Liver (tissue), 9 donors: ENCODE results near the gene OR1K1. TPM values are rescaled to one million over a fixed set of nuclear protein-coding genes. Genes with fewer than 3 reads are reported as not detected.

Source experiments
- DNase-seq: peaks from one replicate; pipeline ENCODE4 v3.0.0-alpha.2; 2017; ENCODE audit warnings: low spot score
- H3K27ac ChIP-seq, 2 donors: one replicate each; pipeline ENCODE4 v1.7.0; 2013; ENCODE audit warnings: inconsistent platforms in 2 of 2, low read length in 2 of 2, control low read depth in 1 of 2, low read depth in 1 of 2, mild to moderate bottlenecking in 1 of 2
- H3K27me3 ChIP-seq, 4 donors: one replicate each; pipeline versions ENCODE4 v1.6.1 to v1.7.0; 2013; ENCODE audit warnings: low read length in 3 of 4, inconsistent platforms in 1 of 4, mild to moderate bottlenecking in 1 of 4, moderate library complexity in 1 of 4; ENCODE audit not compliant: control insufficient read depth in 4 of 4, insufficient read depth in 4 of 4
- H3K36me3 ChIP-seq, 4 donors: one replicate each; pipeline versions ENCODE4 v1.6.1 to v1.7.0; 2013; ENCODE audit warnings: low read length in 3 of 4, mild to moderate bottlenecking in 3 of 4, low read depth in 1 of 4, moderate library complexity in 1 of 4; ENCODE audit not compliant: control insufficient read depth in 4 of 4, insufficient read depth in 3 of 4
- H3K4me1 ChIP-seq, 4 donors: one replicate each; pipeline versions ENCODE4 v1.6.1 to v1.7.0; 2013; ENCODE audit warnings: low read length in 3 of 4, mild to moderate bottlenecking in 3 of 4, moderate library complexity in 1 of 4; ENCODE audit not compliant: control insufficient read depth in 4 of 4, insufficient read depth in 4 of 4
- H3K4me3 ChIP-seq, 3 donors: one replicate each; pipeline versions ENCODE4 v1.6.1 to v1.7.0; 2013; ENCODE audit warnings: low read length in 3 of 3, control low read depth in 1 of 3, low read depth in 1 of 3, mild to moderate bottlenecking in 1 of 3
- H3K9ac ChIP-seq, 2 donors: one replicate each; pipeline ENCODE4 v1.7.0; 2013; ENCODE audit warnings: low read length in 2 of 2, mild to moderate bottlenecking in 2 of 2, moderate library complexity in 2 of 2, control low read depth in 1 of 2, low read depth in 1 of 2
- H3K9me3 ChIP-seq, 4 donors: one replicate each; pipeline versions ENCODE4 v1.6.1 to v1.7.0; 2013; ENCODE audit warnings: low read length in 3 of 4; ENCODE audit not compliant: control insufficient read depth in 4 of 4
- ATF3 ChIP-seq: IDR thresholded peaks from 2 replicates; pipeline ENCODE4 v1.6.1; 2016; ENCODE audit warnings: antibody characterized with exemption
- CTCF ChIP-seq: fragments of 150-350 bp; IDR thresholded peaks from 2 replicates; pipeline ENCODE4 v1.5.1; 2017; ENCODE audit warnings: improper control_type of control experiment, low read depth, low read length; ENCODE audit not compliant: missing input control
- EGR1 ChIP-seq, 2 donors: IDR thresholded peaks; 2 replicates each; pipeline ENCODE4 v1.6.1; 2016 to 2018; ENCODE audit warnings: antibody characterized with exemption in 2 of 2, low read depth in 2 of 2
- FOXA1 ChIP-seq: IDR thresholded peaks from 2 replicates; pipeline ENCODE4 v1.6.1; 2016; ENCODE audit warnings: antibody characterized with exemption
- FOXA2 ChIP-seq: IDR thresholded peaks from 2 replicates; pipeline ENCODE4 v1.6.1; 2016; ENCODE audit warnings: antibody characterized with exemption
- GABPA ChIP-seq, 2 donors: IDR thresholded peaks in 1 of 2; conservative IDR thresholded peaks in 1 of 2; 2 replicates each; pipeline ENCODE4 v1.6.1; 2016; ENCODE audit warnings: antibody characterized with exemption in 2 of 2, mild to moderate bottlenecking in 1 of 2, moderate library complexity in 1 of 2
- HNF4A ChIP-seq, 2 donors: conservative IDR thresholded peaks; 2 replicates each; pipeline ENCODE4 v1.6.1; 2016; ENCODE audit warnings: antibody characterized with exemption in 2 of 2, mild to moderate bottlenecking in 2 of 2
- HNF4G ChIP-seq: IDR thresholded peaks from 2 replicates; pipeline ENCODE4 v1.6.1; 2016; ENCODE audit warnings: antibody characterized with exemption
- JUND ChIP-seq, 2 donors: IDR thresholded peaks; 2 replicates each; pipeline ENCODE4 v1.6.1; 2016; ENCODE audit warnings: antibody characterized with exemption in 2 of 2
- MAX ChIP-seq: IDR thresholded peaks from 2 replicates; pipeline ENCODE4 v1.6.1; 2016; ENCODE audit warnings: antibody characterized with exemption
- NR2F2 ChIP-seq: IDR thresholded peaks from 2 replicates; pipeline ENCODE4 v1.6.1; 2016; ENCODE audit warnings: antibody characterized with exemption
- RAD21 ChIP-seq, 2 donors: IDR thresholded peaks; 2 replicates each; pipeline ENCODE4 v1.6.1; 2016; ENCODE audit warnings: antibody characterized with exemption in 2 of 2, mild to moderate bottlenecking in 2 of 2
- REST ChIP-seq: IDR thresholded peaks from 2 replicates; pipeline ENCODE4 v1.6.1; 2016; ENCODE audit warnings: antibody characterized with exemption, mild to moderate bottlenecking
- RXRA ChIP-seq, 2 donors: IDR thresholded peaks; 2 replicates each; pipeline ENCODE4 v1.6.1; 2017 to 2018; ENCODE audit warnings: antibody characterized with exemption in 2 of 2, mild to moderate bottlenecking in 1 of 2
- SP1 ChIP-seq: IDR thresholded peaks from 2 replicates; pipeline ENCODE4 v1.6.1; 2018; ENCODE audit warnings: antibody characterized with exemption, mild to moderate bottlenecking
- TAF1 ChIP-seq: conservative IDR thresholded peaks from 2 replicates; pipeline ENCODE4 v1.6.1; 2016; ENCODE audit warnings: antibody characterized with exemption, mild to moderate bottlenecking
- YY1 ChIP-seq: IDR thresholded peaks from 2 replicates; pipeline ENCODE4 v1.6.1; 2016; ENCODE audit warnings: antibody characterized with exemption, mild to moderate bottlenecking
- ZBTB33 ChIP-seq: IDR thresholded peaks from 2 replicates; pipeline ENCODE4 v1.6.1; 2016; ENCODE audit warnings: antibody characterized with exemption
- WGBS: extraction: QIAGEN DNeasy Blood & Tissue Kit; methylation state at CpG from one replicate; pipeline ENCODE4 v1.1.7; 2013; 5-methylcytosine and 5-hydroxymethylcytosine counted together
- polyA plus RNA-seq, 2 donors: library from polyadenylated mRNA; stranded (reverse) in 1 of 2; unstranded in 1 of 2; fragments of 200-250 nt in 1 of 2; fragments of >200 nt in 1 of 2; fragmentation: Nextera tagmentation in 1 of 2; extraction: Ambion mirVana in 1 of 2; gene quantifications; one replicate each; pipeline versions ENCODE4 v1.2.1 to v1.2.3, GENCODE V29; 2013 to 2015
- total RNA-seq, 2 donors: library from RNA; depleted of rRNA; stranded (reverse); fragments of >200 nt; gene quantifications; one replicate each; pipeline ENCODE4 v1.2.3, GENCODE V29; 2014
- donor health status: healthy.
- donor health status: healthy.
- donor health status: healthy.
- donor health status: healthy.
- donor health status: healthy.

Gene OR1K1
- total and polyA plus RNA-seq, 4 donors: not detected

- TF ChIP-seq ZBTB33: no peak
- no peak for TF ChIP-seq FOXA1
- TF ChIP-seq TAF1: no peak
- TF ChIP-seq YY1: no peak
- TF ChIP-seq FOXA2: no peak
Measured at GRCh38 chr9:122832194-122832593, 32.3 kb downstream of the OR1K1 start (continued).

GRCh38 chr9:122835313-122835731 lies 35.4 kb downstream of the OR1K1 start:
- TF ChIP-seq ATF3: no peak
- TF ChIP-seq HNF4G: no peak
- no peak for TF ChIP-seq CTCF
- no peak for TF ChIP-seq FOXA2
- no peak for TF ChIP-seq FOXA1
- no peak for TF ChIP-seq SP1
- no peak for TF ChIP-seq GABPA (IDR thresholded peaks at IDR 0.05 in 1 of 2, conservative IDR thresholded peaks at IDR 0.05 in 1 of 2)
- TF ChIP-seq YY1: no peak
- no peak for TF ChIP-seq JUND (IDR thresholded peaks at IDR 0.05)
- TF ChIP-seq ZBTB33: no peak
- TF ChIP-seq HNF4A (conservative IDR thresholded peaks at IDR 0.05): no peak
- no peak for TF ChIP-seq EGR1 (IDR thresholded peaks at IDR 0.05; ENCODE audit: low read depth in 2 of 2)
- no peak for TF ChIP-seq RXRA (IDR thresholded peaks at IDR 0.05)
- TF ChIP-seq TAF1: no peak
- no peak for TF ChIP-seq MAX
- no peak for TF ChIP-seq RAD21 (IDR thresholded peaks at IDR 0.05)
- TF ChIP-seq NR2F2: no peak
- no peak for TF ChIP-seq REST
- WGBS: 69% methylated on average over 4 of the region's 4 CpGs
- no peaks in the 10 kb centered on the region for H3K27me3 ChIP-seq
- H3K4me3 ChIP-seq: no peak overlapping the region
- DNase-seq: no peak
- H3K9ac ChIP-seq: no peak overlapping the region
- no peaks in the 10 kb centered on the region for H3K36me3 ChIP-seq
- H3K4me1 ChIP-seq: no peaks in the 10 kb centered on the region
- H3K9me3 ChIP-seq: no peaks in the 10 kb centered on the region
- H3K27ac ChIP-seq: no peak overlapping the region
